GM21723 (cell line): ENCODE measurements around the gene GNAQ.
"Not testable (repeated sequence)": the region's sequence is repeated elsewhere in the genome, so short reads cannot be mapped to it uniquely, and the experiment has no call there.

ENCODE experiments used
- ATAC-seq: cut with Tn5 transposase; IDR thresholded peaks from one replicate; pipeline ENCODE4 v1.9.1; 2021; ENCODE audit warnings: mild to moderate bottlenecking, moderate library complexity; ENCODE audit not compliant: unreplicated experiment

The GNAQ gene

GRCh38 chr9:77882294-77882693 is 149.3 kb downstream of the GNAQ start:
- ATAC-seq: no peak

- ATAC-seq: not testable (repeated sequence)
These were observed 150.0 kb downstream of the GNAQ start for GRCh38 chr9:77881634-77882033.

DNA sequence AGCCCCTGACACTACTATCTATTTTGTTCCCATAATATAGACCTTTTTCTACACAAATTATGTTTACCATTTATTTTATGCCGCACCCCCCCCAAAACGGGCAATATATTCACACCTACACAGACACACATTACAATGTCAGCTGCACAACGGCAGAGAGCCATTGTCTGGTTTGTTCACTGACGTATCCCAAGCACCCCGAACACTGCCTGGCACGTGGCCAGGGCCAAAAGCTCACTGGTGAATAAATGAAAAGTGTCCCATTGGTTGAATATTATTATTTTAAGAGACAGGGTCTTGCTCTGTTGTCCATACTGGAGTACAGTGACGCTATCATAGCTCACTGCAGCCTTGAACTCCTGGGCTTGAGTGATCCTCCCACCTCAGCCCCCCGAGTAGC is 150.5 kb downstream of the GNAQ start:
- no peak for ATAC-seq

DNA sequence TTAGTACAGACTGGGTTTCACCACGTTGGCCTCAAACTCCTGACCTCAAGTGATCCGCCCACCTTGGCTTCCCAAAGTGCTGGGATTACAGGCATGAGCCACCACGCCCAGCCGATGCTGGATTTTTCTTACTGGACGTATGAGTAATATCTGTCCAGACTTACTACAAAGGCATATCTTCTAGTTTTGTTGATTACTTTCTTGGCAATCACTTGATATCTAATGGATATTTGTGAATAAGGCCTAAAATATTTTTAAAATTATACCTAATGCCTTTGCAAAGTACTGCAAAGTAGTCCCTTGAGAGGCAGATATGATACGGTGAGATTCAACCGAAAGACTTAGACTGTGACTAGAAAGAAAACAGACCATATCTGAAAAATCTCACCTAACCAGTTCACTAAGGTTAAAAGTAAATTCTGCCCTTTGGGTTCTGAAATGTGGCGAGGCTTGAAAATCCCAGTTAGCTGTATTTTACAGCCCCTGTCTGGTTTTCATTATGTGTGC is 152.1 kb downstream of the GNAQ start:
- no peak for ATAC-seq

- ATAC-seq: not testable (repeated sequence)
These were observed 152.8 kb downstream of the GNAQ start for GRCh38 chr9:77878793-77879192.

DNA sequence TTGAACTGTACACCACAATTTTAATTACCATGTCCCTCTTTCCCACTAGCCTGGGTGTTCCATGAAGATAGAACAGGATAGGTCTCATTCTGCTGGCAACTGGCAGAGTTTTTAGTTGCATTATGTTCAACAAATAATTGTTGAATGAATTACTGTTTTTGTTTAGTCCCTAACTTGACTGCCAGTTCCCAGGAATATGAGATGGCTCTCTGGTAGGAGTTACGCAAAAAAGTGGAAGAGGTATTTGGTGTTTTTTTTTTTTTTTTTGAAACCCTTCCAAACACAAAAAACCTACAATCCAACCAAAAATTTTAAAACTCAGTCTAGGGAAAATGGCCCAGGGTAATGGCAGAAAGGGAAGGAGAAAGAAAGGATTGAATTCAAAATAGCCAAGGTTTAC is 153.6 kb downstream of the GNAQ start:
- no peak for ATAC-seq

DNA sequence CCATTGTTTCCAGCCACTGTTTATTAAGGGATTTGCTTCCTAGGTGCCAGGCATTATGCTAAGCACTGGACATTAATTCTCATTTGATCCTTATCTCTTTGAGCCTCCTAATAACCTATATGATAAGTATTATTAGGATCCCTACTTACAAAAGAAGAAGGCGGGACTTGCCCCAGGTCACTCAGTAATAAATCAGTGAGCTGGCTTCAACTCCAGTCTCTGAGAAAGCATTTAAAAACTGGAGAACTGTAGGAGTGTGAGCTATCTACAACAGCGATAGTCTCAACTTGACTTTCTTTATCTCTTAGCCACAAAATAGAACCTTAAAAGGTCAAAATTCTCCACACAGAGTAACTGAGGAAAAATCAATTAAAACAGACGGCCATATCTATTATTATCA is 155.0 kb downstream of the GNAQ start:
- ATAC-seq: no peak

DNA sequence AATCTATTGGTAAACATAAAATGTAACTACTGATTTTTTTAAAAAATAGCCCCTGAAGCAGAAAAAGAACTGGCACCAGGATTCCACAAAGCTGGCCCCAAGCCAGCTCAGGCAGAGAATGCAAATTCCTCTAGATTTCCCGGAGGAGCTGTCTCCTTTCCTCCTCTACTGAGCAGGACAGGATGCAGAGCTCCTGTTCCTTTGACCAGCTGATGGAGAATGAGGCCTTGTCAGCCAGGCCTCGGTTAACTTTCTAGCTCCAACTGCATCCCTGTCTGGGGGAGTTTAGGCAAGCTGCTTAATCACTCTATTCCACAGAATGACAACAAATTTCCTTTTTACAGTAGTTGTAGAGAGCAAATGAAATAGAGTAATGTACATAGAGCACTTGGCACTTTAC is 155.5 kb downstream of the GNAQ start:
- ATAC-seq: no peak

DNA sequence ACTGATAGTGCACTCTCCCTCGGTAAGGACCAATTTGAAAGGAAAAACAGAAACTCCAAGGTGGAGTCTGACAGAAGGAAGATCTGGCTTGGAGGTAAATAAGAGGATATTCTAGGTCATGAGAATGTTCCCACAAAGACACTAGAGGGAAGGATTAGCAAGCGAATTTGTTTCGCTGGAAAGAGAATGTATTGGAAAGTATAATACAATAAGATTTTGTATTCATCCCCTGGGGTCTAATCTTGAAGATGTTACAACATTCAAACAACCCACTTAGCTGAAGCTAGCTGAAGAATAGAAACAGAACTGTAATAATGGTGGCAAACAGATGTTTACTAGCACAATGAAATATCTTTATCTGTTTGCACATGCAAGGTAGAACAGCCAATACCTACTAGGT is 158.7 kb downstream of the GNAQ start:
- no peak for ATAC-seq

DNA sequence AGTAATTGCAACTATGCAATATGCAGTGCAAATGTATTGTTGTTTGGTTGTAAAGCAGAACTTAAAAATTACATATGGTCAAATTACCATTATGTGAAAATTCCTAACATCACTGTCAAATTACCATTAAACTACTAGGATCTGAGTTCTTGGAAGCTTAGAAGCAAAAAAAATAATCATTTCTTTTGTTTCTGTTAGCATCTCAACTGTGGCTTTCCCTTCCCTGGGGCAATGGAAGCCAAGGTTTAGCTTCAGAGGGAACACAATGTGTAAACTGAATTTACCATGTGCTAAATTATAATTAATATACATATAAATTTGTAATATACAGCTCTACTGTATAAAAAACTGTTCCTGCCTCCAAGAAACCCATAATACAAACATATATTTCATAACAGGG is 159.4 kb downstream of the GNAQ start:
- ATAC-seq: no peak

DNA sequence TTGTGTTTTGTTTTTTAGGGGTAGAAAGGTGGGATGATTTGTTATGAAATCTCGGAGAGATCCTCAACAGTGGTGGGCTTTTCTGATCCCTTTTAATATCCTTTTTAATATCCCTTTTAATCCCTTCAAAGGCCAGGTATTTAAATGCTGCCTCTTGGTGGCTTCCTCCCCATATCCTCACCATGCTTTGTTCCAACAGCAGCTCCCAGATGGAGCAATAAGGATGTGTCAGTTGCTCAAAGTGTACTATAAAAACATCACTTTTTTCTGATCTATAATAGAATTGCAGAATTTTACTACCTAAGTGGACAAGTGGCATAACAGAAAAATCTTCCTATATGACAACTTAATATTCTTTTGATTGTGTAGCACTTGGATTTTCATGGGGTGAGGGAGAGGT is 160.1 kb downstream of the GNAQ start:
- ATAC-seq: no peak

DNA sequence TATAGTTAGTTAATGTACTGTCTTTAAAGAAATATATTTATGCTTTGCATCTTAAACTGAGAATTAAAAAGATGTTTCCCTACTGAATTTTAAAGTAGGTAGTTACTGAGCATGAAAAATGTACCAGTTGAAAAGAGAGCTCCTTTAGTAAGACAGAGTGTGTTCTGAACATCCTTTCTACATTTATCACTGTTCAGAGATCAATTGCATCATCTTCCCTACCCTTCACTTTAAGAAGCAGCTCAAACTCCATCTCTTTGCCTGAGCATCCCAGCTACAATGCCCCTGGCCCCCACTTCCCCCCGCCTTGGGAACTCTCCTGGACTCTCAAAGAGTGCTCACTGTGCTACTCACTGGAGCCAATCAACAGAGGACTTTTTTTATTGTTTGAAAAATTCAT is 164.7 kb downstream of the GNAQ start:
- ATAC-seq: no peak

DNA sequence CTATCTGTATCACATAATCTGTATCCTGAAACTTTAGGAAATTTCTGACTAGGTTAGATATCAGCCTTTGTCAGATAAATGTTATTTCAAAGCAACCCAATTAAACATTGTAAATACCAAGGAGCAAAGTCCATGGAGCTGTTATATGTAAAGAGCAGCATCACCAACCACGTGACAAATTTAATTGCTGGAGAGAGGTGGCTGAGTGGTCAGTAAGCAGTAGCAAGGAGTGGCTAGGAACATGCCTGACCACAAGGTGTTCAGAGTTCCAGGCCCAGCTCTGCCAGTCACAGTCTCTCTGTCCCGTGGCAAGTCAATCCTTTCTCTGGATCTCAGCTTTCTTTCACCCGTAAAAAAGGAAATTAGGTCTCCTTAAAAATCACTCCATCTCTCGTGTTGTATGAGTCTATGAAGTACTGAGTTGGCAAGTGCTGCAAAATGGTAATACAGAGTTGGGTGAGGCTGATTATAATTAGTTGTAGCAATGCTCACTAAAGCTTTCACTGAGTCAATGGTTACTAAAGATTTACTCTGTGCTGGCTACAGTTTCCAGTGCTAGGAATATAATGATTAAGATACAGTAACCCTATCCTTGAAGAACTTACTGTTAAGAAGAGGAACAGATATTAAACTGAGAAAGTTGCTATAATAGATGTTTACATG is 166.1 kb downstream of the GNAQ start:
- ATAC-seq: no peak

DNA sequence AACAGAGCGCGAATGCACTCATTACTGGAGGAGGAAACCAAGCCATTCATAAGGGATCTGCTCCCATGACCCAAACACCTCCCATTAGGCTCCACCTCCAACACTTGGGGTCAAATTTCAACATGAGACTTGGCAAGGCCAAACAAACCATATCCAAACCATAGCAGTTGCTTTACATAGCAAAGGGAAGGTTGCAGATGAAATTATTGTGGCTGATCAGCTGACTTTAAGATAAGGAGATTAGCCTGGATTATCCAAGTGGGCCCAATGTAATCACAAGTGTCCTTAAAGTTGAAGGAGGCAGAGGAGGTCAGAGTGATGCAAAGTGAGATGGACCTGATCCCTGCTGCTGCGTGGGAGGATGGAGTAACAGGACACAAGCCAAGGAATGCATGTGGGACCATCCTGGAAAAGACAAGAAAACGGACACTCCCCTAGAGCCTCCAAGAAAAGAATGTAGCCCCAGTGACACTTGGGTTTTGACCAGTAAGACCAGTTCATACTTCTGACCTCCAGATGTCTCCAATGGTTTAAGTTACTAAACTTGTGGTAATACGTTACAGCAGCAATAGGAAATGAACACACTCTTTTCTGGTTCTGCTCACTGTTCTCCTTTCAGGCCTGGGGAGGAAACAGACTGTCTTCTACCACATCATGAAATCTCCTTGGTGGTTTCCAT is 167.3 kb downstream of the GNAQ start:
- ATAC-seq: no peak

- ATAC-seq: not testable (repeated sequence)
These were observed 168.0 kb downstream of the GNAQ start for GRCh38 chr9:77863638-77864037.

DNA sequence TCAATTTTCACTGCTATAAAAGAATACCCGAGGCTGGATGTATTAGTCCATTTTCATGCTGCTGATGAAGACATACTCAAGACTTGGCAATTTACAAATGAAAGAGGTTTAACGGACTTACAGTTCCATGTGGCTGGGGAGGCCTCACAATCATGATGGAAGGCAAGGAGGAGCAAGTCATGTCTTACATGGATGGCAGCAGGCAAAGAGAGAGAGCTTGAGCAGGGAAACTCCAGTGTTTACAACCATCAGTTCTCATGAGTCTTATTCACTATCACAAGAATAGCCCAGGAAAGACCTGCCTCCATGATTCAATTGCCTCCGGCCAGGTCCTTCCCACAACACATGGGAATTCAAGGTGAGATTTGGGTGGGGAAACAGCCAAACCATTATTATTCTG is 170.7 kb downstream of the GNAQ start:
- not testable (repeated sequence) for ATAC-seq

- ATAC-seq: no peak
These were observed 173.9 kb downstream of the GNAQ start for GRCh38 chr9:77857513-77858259.

DNA sequence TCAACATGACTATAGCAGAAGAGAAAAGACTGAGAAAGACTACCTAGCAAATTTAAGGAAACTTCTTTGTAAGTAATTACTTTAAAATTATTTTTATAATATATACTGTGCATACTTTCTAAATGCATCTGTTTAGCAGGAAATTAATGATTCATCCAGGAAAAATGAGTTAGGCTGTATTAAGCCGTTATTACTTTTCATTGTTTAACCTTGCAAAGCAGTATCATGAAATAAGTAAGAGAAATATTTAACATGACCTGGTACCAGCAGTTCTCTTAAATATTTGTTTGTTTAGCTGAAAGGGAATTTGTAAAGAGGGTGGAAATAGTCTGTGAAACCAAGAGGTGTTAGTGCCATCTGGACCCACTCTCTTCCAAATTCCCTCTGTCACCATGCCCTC is 175.0 kb downstream of the GNAQ start:
- ATAC-seq: no peak

DNA sequence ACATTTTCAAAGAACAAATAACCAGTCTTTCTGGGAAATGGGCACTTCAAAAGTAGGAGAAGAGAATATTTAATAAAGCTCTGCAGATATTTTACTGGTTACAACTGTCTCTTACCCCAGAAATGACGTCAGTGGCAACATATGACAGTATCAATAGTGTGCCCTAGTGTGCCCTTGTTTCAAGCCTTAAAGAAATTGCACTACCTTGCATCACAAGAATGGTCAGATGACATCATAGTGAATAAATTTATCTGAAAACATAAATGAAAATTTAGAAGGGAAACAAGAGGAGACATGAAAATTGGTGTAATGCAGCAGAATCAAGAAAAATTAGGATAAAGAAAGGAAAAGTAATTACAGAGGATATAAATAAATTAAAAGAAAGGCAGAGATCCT is 176.7 kb downstream of the GNAQ start:
- ATAC-seq: no peak

- ATAC-seq: no peak
These were observed 177.2 kb downstream of the GNAQ start for GRCh38 chr9:77854258-77854915.

GRCh38 chr9:77853716-77854115 is 177.9 kb downstream of the GNAQ start:
- ATAC-seq: no peak
